Measurements from ENCODE around the gene CLDN14.

- TF ChIP-seq, protein P1, sequence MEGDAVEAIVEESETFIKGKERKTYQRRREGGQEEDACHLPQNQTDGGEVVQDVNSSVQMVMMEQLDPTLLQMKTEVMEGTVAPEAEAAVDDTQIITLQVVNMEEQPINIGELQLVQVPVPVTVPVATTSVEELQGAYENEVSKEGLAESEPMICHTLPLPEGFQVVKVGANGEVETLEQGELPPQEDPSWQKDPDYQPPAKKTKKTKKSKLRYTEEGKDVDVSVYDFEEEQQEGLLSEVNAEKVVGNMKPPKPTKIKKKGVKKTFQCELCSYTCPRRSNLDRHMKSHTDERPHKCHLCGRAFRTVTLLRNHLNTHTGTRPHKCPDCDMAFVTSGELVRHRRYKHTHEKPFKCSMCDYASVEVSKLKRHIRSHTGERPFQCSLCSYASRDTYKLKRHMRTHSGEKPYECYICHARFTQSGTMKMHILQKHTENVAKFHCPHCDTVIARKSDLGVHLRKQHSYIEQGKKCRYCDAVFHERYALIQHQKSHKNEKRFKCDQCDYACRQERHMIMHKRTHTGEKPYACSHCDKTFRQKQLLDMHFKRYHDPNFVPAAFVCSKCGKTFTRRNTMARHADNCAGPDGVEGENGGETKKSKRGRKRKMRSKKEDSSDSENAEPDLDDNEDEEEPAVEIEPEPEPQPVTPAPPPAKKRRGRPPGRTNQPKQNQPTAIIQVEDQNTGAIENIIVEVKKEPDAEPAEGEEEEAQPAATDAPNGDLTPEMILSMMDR (IDR thresholded peaks at IDR 0.05; ENCODE audit: low read length), result no peak
- no peak for TF ChIP-seq EZH2 (IDR thresholded peaks at IDR 0.05; ENCODE audit: borderline replicate concordance, low read length)
Observed at GRCh38 chr21:36511484-36512220, 31.7 kb upstream of the CLDN14 start.

All from OCI-LY1 (cell line).